HG03060 (cell line): ENCODE measurements around the gene TIAM1.

Experiments
- ATAC-seq: cut with Tn5 transposase; IDR thresholded peaks from one replicate; pipeline ENCODE4 v1.9.1; 2021; ENCODE audit warnings: low read depth, moderate number of reproducible peaks; ENCODE audit not compliant: unreplicated experiment

The TIAM1 gene

GRCh38 chr21:31220575-31220974 lies 123.5 kb downstream of the TIAM1 start:
- ATAC-seq = no peak

GRCh38 chr21:31218830-31219608 lies 125.0 kb downstream of the TIAM1 start:
- no peak for ATAC-seq

GRCh38 chr21:31216206-31216605 lies 127.9 kb downstream of the TIAM1 start:
- no peak for ATAC-seq

- no peak for ATAC-seq
Measured at GRCh38 chr21:31213787-31214186, 130.3 kb downstream of the TIAM1 start.

- ATAC-seq = no peak
Measured at GRCh38 chr21:31211836-31212235, 132.2 kb downstream of the TIAM1 start.

- ATAC-seq = no peak
Measured at GRCh38 chr21:31205412-31205811, 138.6 kb downstream of the TIAM1 start.

- no peak for ATAC-seq
Measured at GRCh38 chr21:31204801-31205200, 139.3 kb downstream of the TIAM1 start.

GRCh38 chr21:31203431-31204054 lies 140.5 kb downstream of the TIAM1 start:
- ATAC-seq = no peak

GRCh38 chr21:31201548-31201947 lies 142.5 kb downstream of the TIAM1 start:
- no peak for ATAC-seq

GRCh38 chr21:31201144-31201543 lies 142.9 kb downstream of the TIAM1 start:
- no peak for ATAC-seq

- ATAC-seq = no peak
Measured at GRCh38 chr21:31198575-31198974, 145.5 kb downstream of the TIAM1 start.

GRCh38 chr21:31196724-31197123 lies 147.3 kb downstream of the TIAM1 start:
- no peak for ATAC-seq

- ATAC-seq = peak; percentile 60
Measured at GRCh38 chr21:31195334-31196015, 148.6 kb downstream of the TIAM1 start.

GRCh38 chr21:31194510-31195293 lies 149.4 kb downstream of the TIAM1 start:
- no peak for ATAC-seq

- no peak for ATAC-seq
Measured at GRCh38 chr21:31193761-31194160, 150.3 kb downstream of the TIAM1 start.

GRCh38 chr21:31191553-31191952 lies 152.5 kb downstream of the TIAM1 start:
- ATAC-seq = no peak

- ATAC-seq = no peak
Measured at GRCh38 chr21:31190516-31190915, 153.5 kb downstream of the TIAM1 start.

- ATAC-seq = no peak
Measured at GRCh38 chr21:31187499-31187898, 156.6 kb downstream of the TIAM1 start.

GRCh38 chr21:31186916-31187315 lies 157.1 kb downstream of the TIAM1 start:
- ATAC-seq = no peak

- no peak for ATAC-seq
Measured at GRCh38 chr21:31185663-31186062, 158.4 kb downstream of the TIAM1 start.

- ATAC-seq = no peak
Measured at GRCh38 chr21:31184876-31185275, 159.2 kb downstream of the TIAM1 start.
